Effector memory CD4-positive, alpha-beta T cell (primary cell): Measurements from ENCODE around the gene CORO2B.

Experiments
- DNase-seq, 3 donors: peaks; one replicate each; pipeline ENCODE4 v3.0.0-alpha.2; 2020
- H3K27ac ChIP-seq: 2 replicates; pipeline ENCODE4 v1.7.0; 2013; ENCODE audit warnings: mild to moderate bottlenecking, low read length, moderate library complexity; ENCODE audit not compliant: insufficient read depth, poor library complexity, severe bottlenecking
- H3K27me3 ChIP-seq: replicated peaks from 2 replicates; pipeline ENCODE4 v1.7.0; 2013; ENCODE audit warnings: mild to moderate bottlenecking, low read length; ENCODE audit not compliant: insufficient read depth, control insufficient read depth, poor library complexity, severe bottlenecking
- H3K36me3 ChIP-seq: 2 replicates; pipeline ENCODE4 v1.7.0; 2013; ENCODE audit warnings: mild to moderate bottlenecking, low read length, moderate library complexity; ENCODE audit not compliant: control insufficient read depth, insufficient read depth
- H3K4me1 ChIP-seq: 2 replicates; pipeline ENCODE4 v1.7.0; 2013; ENCODE audit warnings: low read length, mild to moderate bottlenecking; ENCODE audit not compliant: control insufficient read depth, insufficient read depth, poor library complexity, severe bottlenecking
- H3K4me3 ChIP-seq: 2 replicates; pipeline ENCODE4 v1.7.0; 2013; ENCODE audit warnings: low read length, low read depth, mild to moderate bottlenecking; ENCODE audit not compliant: insufficient read depth, poor library complexity, severe bottlenecking
- H3K9me3 ChIP-seq: 2 replicates; pipeline ENCODE4 v1.7.0; 2013; ENCODE audit warnings: mild to moderate bottlenecking, low read length, moderate library complexity; ENCODE audit not compliant: control insufficient read depth

CORO2B gene

DNA sequence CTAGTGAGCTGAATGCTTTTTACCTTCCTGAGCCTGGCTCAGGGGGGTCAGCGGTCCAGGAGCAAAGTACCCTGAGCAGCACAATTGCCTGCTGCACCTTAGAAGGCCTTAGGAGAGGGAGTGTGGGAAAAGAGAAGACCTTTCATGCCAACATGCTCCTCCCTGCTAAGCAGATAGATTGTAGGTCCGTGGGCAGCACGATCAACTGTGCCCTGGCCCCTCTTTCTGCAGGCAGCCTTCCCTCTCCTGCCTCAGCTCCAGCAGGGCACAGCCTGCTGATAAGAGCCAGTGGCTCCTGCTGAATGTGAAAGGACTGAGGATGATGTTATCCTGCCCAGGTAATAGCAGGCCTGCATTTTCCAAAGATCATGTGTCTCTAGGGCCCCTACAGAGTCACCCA is 4.1 kb downstream of the CORO2B start:
- H3K36me3 ChIP-seq: no peaks in the 10 kb centered on the region
- peaks cover 2% of the 10 kb centered on the region for H3K4me1 ChIP-seq
- H3K9me3 ChIP-seq: no peaks in the 10 kb centered on the region
- no peak for DNase-seq
- no peak overlapping the region for H3K4me3 ChIP-seq
- no peak overlapping the region for H3K27ac ChIP-seq
- peaks cover 15% of the 10 kb centered on the region for H3K27me3 ChIP-seq

GRCh38 chr15:68583321-68583720 is 4.5 kb downstream of the CORO2B start:
- H3K36me3 ChIP-seq: no peaks in the 10 kb centered on the region
- H3K9me3 ChIP-seq: no peaks in the 10 kb centered on the region
- no peak overlapping the region for H3K4me3 ChIP-seq
- no peak overlapping the region for H3K27ac ChIP-seq
- peaks cover 10% of the 10 kb centered on the region for H3K27me3 ChIP-seq
- DNase-seq: no peak
- no peaks in the 10 kb centered on the region for H3K4me1 ChIP-seq

- peaks cover 10% of the 10 kb centered on the region for H3K27me3 ChIP-seq
- no peaks in the 10 kb centered on the region for H3K4me1 ChIP-seq
- H3K36me3 ChIP-seq: no peaks in the 10 kb centered on the region
- DNase-seq: no peak
- H3K27ac ChIP-seq: no peak overlapping the region
- H3K9me3 ChIP-seq: no peaks in the 10 kb centered on the region
- no peak overlapping the region for H3K4me3 ChIP-seq
These were observed 5.4 kb downstream of the CORO2B start for GRCh38 chr15:68583936-68584755.

DNA sequence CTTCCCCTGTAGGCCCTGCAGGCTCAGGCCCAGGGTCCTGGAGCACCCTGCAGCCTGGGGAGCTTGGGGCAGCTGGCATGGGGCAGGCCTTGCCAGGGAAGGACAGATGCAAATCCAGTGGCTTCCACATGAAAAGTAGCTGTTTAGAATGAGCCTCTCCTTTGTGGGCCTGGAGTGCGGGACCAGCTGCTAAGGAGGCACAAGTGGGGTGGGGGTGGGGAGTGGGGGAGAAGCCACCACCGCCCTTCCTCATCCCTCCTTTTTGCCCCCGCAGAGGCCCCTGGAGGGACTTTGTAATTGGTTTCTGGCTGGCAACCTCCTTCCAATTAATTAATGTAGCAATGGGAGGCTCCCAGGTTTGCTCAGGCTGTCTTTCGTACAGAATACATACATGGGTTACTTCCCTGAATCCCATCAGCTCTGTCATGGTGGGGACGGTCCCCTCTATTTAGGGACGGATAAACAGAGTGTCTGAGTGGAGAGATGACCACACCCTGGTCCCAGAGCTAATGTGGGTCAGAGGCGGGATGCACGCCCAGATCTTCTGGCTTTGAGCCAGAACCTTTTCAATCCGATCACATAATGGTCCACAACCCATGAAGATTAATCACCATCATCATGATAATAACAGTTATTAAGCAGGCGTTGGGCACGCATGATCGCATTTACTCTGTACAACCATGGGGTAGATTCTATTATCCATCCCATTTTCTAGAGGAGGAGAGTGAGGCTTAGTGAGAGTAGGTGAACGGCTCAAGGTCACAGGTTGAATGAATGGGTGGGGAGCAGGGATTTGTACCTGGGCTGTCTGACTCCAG is 6.2 kb downstream of the CORO2B start:
- Histone ChIP-seq H3K4me3 (no peak overlapping the region), H3K27me3 (peaks cover 4% of the 10 kb centered on the region), H3K9me3 (no peaks in the 10 kb centered on the region), H3K27ac (no peak overlapping the region), H3K4me1 (no peaks in the 10 kb centered on the region), H3K36me3 (no peaks in the 10 kb centered on the region)
- no peak for DNase-seq

DNA sequence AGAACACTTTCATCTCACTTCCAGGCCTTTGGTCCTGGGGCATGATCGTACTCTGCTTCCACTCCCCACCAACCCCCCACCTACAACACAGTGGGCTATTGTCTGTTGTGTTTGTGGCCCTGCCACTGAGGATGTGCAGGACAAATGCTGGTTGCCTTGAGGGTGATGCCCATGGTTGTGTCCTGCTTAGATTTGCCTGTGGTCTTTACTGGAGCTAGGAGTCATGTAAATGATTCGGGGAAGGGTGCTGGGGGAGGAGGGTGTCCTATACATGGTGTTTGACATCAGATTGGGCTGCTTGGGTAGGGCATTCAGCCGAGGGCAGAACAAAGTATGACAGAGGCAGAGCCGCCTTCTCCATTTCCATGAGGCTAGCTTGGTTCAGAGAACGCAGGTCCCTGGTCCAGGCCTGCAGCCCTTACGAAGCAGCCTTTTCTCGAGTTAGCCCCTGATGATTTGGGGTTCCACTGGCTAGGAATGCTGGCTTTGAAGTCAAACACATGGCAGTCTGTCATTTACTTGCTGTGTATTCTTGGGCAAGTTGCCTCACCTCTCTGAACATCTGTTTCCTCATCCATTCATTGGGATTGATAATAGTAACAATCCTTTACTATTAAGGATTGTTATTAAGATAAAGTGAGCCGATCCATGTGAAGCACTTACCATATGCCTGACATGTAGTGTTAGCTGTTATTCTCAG is 6.9 kb downstream of the CORO2B start:
- no peak overlapping the region for H3K27ac ChIP-seq
- no peaks in the 10 kb centered on the region for H3K9me3 ChIP-seq
- no peak for DNase-seq
- no peaks in the 10 kb centered on the region for H3K27me3 ChIP-seq
- no peak overlapping the region for H3K4me3 ChIP-seq
- H3K4me1 ChIP-seq: no peaks in the 10 kb centered on the region
- H3K36me3 ChIP-seq: no peaks in the 10 kb centered on the region

GRCh38 chr15:68586274-68586961 is 7.6 kb downstream of the CORO2B start:
- no peaks in the 10 kb centered on the region for H3K9me3 ChIP-seq
- H3K4me1 ChIP-seq: no peaks in the 10 kb centered on the region
- H3K27ac ChIP-seq: no peak overlapping the region
- DNase-seq: no peak
- no peaks in the 10 kb centered on the region for H3K27me3 ChIP-seq
- H3K36me3 ChIP-seq: no peaks in the 10 kb centered on the region
- H3K4me3 ChIP-seq: no peak overlapping the region

- Histone ChIP-seq H3K9me3 (no peaks in the 10 kb centered on the region), H3K36me3 (no peaks in the 10 kb centered on the region), H3K27ac (no peak overlapping the region), H3K27me3 (no peaks in the 10 kb centered on the region), H3K4me1 (no peaks in the 10 kb centered on the region), H3K4me3 (no peak overlapping the region)
- DNase-seq: no peak
These were observed 9.1 kb downstream of the CORO2B start for GRCh38 chr15:68587769-68588385.

DNA sequence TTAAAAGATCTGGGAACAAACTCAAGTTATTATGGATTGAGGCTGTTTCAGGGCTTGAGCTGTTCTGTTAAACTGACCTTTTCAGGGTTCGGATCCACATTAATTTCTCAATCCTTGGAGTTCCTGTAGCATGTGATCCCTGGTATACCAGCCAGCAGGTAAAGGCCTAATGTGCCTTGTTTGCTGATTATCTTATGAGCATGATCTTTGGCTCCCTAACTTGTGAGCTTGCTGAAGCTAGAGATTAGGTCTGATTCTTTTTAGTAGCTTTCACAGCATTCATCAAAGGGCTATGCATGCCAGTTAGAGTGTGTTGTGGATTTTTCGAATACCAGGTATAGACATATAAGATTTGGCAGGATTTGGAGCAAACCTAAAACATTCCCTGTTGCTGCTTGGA is 10.3 kb downstream of the CORO2B start:
- H3K4me1 ChIP-seq: no peaks in the 10 kb centered on the region
- H3K9me3 ChIP-seq: no peaks in the 10 kb centered on the region
- H3K36me3 ChIP-seq: no peaks in the 10 kb centered on the region

More for the DNA sequence above, 10.3 kb downstream of the CORO2B start:
- DNase-seq: no peak
- H3K27ac ChIP-seq: no peak overlapping the region
- no peak overlapping the region for H3K4me3 ChIP-seq
- H3K27me3 ChIP-seq: no peaks in the 10 kb centered on the region
